ENCODE measurements around the gene SRD5A1. TPM values are rescaled to one million over a fixed set of nuclear protein-coding genes. Genes with fewer than 3 reads are reported as not detected.

The SRD5A1 gene
- total RNA-seq, 4 donors from 2014 or later = 3.0 to 7.5 (median 5.0) TPM

GRCh38 chr5:6711409-6712141 is 78.3 kb downstream of the SRD5A1 start:
- peaks cover 20 to 26% of the 10 kb centered on the region in 2 donors for H3K4me1 ChIP-seq
- no peaks in the 10 kb centered on the region for H3K9me3 ChIP-seq
- no peaks in the 10 kb centered on the region for H3K36me3 ChIP-seq
- no peaks in the 10 kb centered on the region for H3K27me3 ChIP-seq
- H3K4me3 ChIP-seq (replicated peaks in 1 of 3) = peak overlapping the region in 2 of 3 donors; percentile 61 to 85
- 39% methylated on average over 15 of the region's 15 CpGs for WGBS, 2 donors
- peak overlapping the region; percentile 77 to 93 (median 79) for H3K27ac ChIP-seq
- intact Hi-C loops (cut with DNase I) = no loop called here
- DNase-seq = no peak
- no peak for TF ChIP-seq CTCF (IDR thresholded peaks at IDR 0.05)
- no peak for TF ChIP-seq POLR2A (IDR thresholded peaks at IDR 0.05)

- 0% methylated on average over 9 to 16 of the region's 36 CpGs for WGBS, 2 donors
- intact Hi-C loops (cut with DNase I) = no loop called here
- Histone ChIP-seq H3K36me3 (no peaks in the 10 kb centered on the region), H3K4me1 (peaks cover 25 to 32% of the 10 kb centered on the region in 2 donors), H3K27ac (peak overlapping the region; percentile 77 to 93 (median 79)), H3K4me3 (replicated peaks in 1 of 3) (peak overlapping the region; percentile 61 to 85 (median 63)), H3K9me3 (no peaks in the 10 kb centered on the region), H3K27me3 (no peaks in the 10 kb centered on the region)
- TF ChIP-seq POLR2A (IDR thresholded peaks at IDR 0.05) (no peak), CTCF (IDR thresholded peaks at IDR 0.05) (peak in 1 of 6 experiments; percentile 14)
- DNase-seq = peak; percentile 54 to 55
These were observed 78.9 kb downstream of the SRD5A1 start for GRCh38 chr5:6712142-6712576.

GRCh38 chr5:6712577-6713273 is 79.5 kb downstream of the SRD5A1 start:
- Histone ChIP-seq H3K36me3 (no peaks in the 10 kb centered on the region), H3K27me3 (no peaks in the 10 kb centered on the region), H3K4me3 (replicated peaks in 1 of 3) (peak overlapping the region; percentile 61 to 85 (median 63)), H3K4me1 (peaks cover 31 to 37% of the 10 kb centered on the region in 2 donors), H3K27ac (peak overlapping the region; percentile 77 to 93 (median 79)), H3K9me3 (no peaks in the 10 kb centered on the region)
- DNase-seq = peak; percentile 96 to 97
- intact Hi-C loops (cut with DNase I) = no loop called here
- TF ChIP-seq POLR2A (IDR thresholded peaks at IDR 0.05) = peak in 1 of 2 donors; percentile 88
- TF ChIP-seq CTCF (IDR thresholded peaks at IDR 0.05) = peak in 2 of 6 experiments; percentile 1 to 42
- WGBS, 2 donors = 0% methylated on average over 7 to 51 of the region's 85 CpGs

- H3K4me1 ChIP-seq = peaks cover 31 to 44% of the 10 kb centered on the region in 2 donors
- H3K27me3 ChIP-seq = no peaks in the 10 kb centered on the region
- H3K9me3 ChIP-seq = no peaks in the 10 kb centered on the region
- peak within 1 kb of the TSS; percentile 77 to 93 (median 79) for H3K27ac ChIP-seq
- intact Hi-C loops (cut with DNase I) = no loop called here
- TF ChIP-seq CTCF (IDR thresholded peaks at IDR 0.05) = no peak
- TF ChIP-seq POLR2A (IDR thresholded peaks at IDR 0.05) = no peak
- H3K36me3 ChIP-seq = no peaks in the 10 kb centered on the region
- DNase-seq = peak; percentile 28 to 44
- 0% methylated on average over 8 of the region's 174 CpGs; no CpG with 5 or more reads in 1 of the 2 donors for WGBS, 2 donors
- peak within 1 kb of the TSS; percentile 61 to 85 (median 63) for H3K4me3 ChIP-seq (replicated peaks in 1 of 3)
These were observed 80.3 kb downstream of the SRD5A1 start, which contains the start of gene TENT4A for GRCh38 chr5:6713274-6714225. TSS of gene TENT4A (plus strand) at chr5:6713432. CDS start at chr5:6713984, 552 bp downstream.
